ENCODE measurements around the gene STRN.

The STRN gene

DNA sequence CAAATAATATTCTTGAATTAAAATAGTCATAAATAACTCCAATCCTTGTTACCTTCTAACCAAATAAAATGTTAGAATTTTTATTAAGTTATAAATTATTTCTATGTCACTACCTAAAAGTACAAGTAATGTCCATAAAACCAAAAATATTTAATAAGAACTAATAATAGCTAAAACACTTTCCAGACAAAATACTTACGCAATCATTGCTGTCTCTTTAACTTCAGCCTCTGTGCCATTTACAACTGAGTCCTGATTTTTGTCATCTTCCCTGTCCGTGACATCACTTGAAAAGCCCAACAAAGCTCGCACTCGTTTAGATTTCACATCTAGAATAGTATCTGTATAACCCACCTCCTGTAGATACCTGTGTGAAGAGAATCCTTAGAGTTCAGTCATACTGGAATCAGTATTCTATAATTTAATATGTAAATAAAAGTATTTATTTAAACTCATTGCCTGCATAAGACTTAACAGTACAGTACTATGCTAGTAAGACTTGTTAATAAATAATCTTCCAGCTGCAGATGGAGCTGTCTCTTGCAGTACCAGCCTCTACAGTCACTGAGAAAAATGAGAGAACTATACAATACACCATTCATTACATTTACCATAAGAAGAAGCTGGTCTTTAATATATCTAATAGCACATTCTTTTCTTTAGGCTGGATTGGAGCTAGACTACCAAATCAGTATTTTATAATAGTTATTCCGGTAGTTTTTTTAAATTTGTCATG lies 63.8 kb downstream of the STRN start:
- TF ChIP-seq, protein P1, sequence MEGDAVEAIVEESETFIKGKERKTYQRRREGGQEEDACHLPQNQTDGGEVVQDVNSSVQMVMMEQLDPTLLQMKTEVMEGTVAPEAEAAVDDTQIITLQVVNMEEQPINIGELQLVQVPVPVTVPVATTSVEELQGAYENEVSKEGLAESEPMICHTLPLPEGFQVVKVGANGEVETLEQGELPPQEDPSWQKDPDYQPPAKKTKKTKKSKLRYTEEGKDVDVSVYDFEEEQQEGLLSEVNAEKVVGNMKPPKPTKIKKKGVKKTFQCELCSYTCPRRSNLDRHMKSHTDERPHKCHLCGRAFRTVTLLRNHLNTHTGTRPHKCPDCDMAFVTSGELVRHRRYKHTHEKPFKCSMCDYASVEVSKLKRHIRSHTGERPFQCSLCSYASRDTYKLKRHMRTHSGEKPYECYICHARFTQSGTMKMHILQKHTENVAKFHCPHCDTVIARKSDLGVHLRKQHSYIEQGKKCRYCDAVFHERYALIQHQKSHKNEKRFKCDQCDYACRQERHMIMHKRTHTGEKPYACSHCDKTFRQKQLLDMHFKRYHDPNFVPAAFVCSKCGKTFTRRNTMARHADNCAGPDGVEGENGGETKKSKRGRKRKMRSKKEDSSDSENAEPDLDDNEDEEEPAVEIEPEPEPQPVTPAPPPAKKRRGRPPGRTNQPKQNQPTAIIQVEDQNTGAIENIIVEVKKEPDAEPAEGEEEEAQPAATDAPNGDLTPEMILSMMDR (IDR thresholded peaks at IDR 0.05) = no peak

DNA sequence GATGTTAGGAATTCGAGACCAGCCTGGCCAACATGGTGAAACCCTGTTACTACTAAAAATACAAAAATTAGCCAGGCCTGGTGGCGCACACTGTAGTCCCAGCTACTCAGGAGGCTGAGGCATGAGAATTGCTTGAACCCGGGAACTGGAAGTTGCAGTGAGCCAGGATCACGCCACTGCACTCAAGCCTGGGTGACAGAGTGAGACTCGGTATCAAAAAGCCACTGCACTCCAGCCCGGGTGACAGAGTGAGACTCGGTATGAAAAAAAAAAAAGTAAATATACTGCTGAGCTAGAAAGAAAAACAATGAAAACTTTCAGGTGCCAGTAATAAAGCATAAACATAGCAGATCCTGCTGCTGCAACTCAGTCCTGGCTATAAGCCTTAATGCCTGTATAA lies 73.5 kb downstream of the STRN start:
- TF ChIP-seq, protein P1 (IDR thresholded peaks at IDR 0.05) = no peak

DNA sequence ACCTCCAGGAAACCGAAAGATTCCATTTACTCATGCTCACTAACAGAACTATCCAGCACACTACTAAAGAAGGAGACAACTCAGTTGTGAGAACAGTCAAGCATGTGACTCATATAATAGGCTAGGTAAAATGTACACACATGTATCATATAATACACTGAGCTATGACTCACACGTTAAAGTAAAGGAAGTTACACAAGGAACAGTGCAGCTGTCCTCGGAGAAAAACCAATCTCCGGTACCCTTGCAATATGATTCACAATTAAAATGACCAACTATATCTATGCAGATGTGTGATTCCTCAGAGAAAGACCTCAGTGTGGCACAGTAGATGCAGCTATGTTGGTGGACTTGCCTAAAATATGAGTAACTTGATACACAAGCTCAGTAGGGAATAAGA lies 76.5 kb downstream of the STRN start:
- TF ChIP-seq, protein P1 (IDR thresholded peaks at IDR 0.05) = no peak

DNA sequence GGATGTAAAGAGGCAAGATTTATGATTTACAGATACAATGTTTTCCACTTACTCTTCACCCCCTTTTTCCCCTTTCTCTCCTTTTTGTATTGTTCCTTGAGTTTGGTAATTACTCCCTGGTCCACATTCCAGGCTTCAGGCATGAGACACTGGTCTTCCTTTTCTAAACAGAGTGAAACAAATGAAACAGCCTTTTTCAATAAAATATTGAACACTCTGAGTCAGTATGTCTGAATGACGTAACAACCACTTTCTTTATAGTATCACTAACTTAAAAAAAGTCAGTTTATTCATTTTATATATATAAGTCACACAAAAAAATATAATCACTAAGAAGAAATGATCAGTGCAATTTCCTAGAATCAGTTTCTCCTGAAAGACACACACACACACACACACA lies 79.7 kb downstream of the STRN start:
- TF ChIP-seq, protein P1 (IDR thresholded peaks at IDR 0.05) = no peak

DNA sequence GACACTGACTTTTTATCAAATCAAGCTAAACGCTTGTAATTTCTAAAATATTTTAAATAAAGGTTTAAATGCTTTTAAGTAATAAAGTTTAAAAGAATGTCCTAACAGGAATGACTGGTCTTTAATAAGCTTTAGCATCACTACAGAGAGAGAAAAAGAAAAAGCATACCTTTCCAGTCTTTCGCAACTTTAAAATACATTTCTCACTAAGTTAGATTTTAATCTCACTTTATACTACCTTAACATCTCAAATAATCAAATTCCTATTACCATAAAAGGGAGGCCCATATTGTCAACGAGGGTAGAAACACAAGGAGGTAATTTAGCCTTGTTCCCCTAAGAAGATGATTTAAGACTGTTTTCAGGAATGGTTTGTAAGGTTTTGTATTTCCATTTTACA lies 80.7 kb downstream of the STRN start:
- TF ChIP-seq, protein P1 (IDR thresholded peaks at IDR 0.05) = no peak

DNA sequence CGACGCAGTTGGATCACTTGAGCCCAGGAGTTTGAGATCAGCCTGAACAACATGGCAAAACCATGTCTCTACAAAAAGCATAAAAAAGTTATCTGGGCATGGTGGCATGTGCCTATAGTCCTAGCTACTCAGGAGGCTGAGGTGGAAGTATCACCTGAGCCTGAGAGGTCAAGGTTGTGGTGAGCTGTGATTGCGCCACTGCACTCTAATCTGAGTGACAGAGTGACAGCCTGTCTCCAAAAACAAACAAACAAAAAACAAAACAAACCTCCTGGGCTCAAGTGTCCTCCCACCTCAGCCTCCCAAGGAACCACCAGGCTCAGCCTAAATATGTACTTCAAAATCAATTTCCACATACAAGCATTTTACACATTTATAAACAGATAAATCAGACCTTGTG lies 83.8 kb downstream of the STRN start:
- TF ChIP-seq, protein P1 (IDR thresholded peaks at IDR 0.05) = no peak

DNA sequence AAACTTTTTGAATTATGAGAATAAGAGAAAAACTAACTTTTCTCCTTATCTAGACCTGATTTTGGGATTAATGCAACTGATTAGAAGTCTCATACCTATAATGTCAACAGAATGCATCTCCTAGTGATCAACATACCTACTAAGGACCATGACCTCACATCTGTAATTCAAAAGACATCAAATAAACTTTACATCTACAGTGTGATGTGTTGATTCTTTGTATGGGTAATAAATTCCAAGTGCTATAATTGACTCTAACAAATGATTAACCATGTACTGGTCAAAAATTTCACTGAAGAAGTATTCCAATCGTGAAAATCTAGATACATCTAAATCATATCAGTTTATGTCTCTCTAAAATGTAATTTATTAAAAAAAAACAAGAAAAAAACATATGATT lies 84.5 kb downstream of the STRN start:
- TF ChIP-seq, protein P1 (IDR thresholded peaks at IDR 0.05) = no peak

DNA sequence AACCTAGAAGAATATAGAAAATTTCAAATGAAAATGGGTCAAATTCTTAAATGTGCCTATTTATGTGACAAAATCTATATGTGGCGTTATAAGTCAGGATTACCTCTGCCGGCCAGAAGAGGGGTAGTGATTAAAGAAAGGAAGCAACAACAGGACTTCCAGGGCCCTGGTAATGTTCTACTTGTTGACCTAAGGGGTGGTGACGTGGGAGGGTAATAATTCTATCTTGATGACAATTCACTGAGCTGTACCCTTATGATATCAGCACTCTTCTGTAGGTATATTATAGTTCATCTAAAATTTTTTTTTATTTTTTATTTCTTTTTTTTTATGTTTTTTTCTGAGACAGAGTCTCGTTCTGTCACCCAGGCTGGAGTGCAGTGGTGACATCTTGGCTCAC lies 87.9 kb downstream of the STRN start:
- TF ChIP-seq, protein P1 (IDR thresholded peaks at IDR 0.05) = no peak
